SK-N-SH treated with all-trans-retinoic acid at 6 μM for 48 hours (cell line): ENCODE measurements around the gene STARD10.

Source experiments
- ARNTL ChIP-seq: fragments of 450-650 bp; formaldehyde crosslinking; IDR thresholded peaks from 2 replicates; pipeline ENCODE4 v1.5.0; 2020; ENCODE audit warnings: low read depth, mild to moderate bottlenecking, moderate library complexity, borderline replicate concordance
- BACH2 ChIP-seq: fragments of 250-450 bp; sonication (Bioruptor Pico); IDR thresholded peaks from 2 replicates; pipeline ENCODE4 v1.9.0; 2021; ENCODE audit warnings: mild to moderate bottlenecking, borderline replicate concordance
- GLIS3 ChIP-seq: fragments of 250-450 bp; sonication (Bioruptor Pico); IDR thresholded peaks from 2 replicates; pipeline ENCODE4 v1.5.0; 2020; ENCODE audit warnings: mild to moderate bottlenecking, moderate library complexity
- OSR1 ChIP-seq: fragments of 250-450 bp; sonication (Bioruptor Pico); IDR thresholded peaks from 2 replicates; pipeline ENCODE4 v1.8.0; 2022; ENCODE audit warnings: moderate library complexity, mild to moderate bottlenecking, inconsistent platforms
- ZFP30 ChIP-seq: fragments of 450-650 bp; formaldehyde crosslinking; IDR thresholded peaks from 2 replicates; pipeline ENCODE4 v1.5.0; 2022; ENCODE audit warnings: mild to moderate bottlenecking, moderate library complexity
- ZNF8 ChIP-seq: fragments of 450-650 bp; formaldehyde crosslinking; IDR thresholded peaks from 2 replicates; pipeline ENCODE4 v1.5.0; 2020; ENCODE audit warnings: mild to moderate bottlenecking, moderate library complexity

DNA sequence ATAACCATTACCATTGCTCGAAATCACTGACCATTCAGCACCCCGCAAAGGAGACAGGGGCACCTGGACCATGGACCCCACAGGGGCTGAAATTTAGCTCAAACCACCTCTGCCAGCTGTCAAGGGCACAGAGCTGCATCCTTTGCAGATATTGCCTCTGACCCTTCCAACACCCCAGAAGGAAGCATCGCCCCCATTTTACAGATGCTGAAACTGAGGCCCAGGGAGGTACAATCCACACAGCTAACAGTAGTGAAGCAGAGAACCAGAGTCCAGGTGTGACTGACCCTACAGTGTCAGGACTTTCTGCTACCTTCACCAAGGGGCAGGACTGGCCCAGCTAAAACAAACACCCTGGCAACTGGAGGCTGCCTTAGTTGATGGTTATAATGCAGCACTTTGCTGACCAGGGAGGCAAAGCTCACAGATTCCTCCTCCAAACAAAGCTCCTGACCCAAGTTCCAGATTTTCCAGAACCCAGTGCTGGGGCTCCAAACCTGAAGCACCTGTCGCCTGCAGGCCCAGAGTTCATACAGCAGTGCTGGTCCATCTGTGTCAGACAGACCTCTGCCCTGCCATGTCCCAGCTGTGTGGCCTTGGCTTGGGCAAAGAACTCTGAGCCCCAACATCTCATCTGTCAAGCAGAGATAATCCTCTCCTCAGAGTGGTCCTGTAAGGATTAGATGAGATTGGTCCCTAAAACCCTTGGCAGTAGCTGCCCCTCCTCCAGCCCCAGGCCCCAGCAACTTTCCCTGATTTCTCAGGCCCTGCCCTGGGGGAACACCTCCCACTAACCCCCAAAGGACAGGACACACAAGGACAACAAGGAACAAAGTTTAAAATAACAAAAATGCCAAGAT is 26.4 kb downstream of the STARD10 start:
- TF ChIP-seq ZFP30 (CRISPR knock-in tag): no peak
- no peak for TF ChIP-seq ARNTL (CRISPR knock-in tag)
- TF ChIP-seq ZNF8 (CRISPR knock-in tag): no peak
- no peak for TF ChIP-seq BACH2 (CRISPR knock-in tag)
- no peak for TF ChIP-seq GLIS3 (CRISPR knock-in tag)
- no peak for TF ChIP-seq OSR1 (CRISPR knock-in tag)
